GM12874 (cell line): ENCODE measurements around the gene TMCC1.

Experiments used
- TF ChIP-seq, protein P1 (sequence below): IDR thresholded peaks from 2 replicates; pipeline ENCODE4 v1.5.1; 2011; ENCODE audit warnings: low read depth, mild to moderate bottlenecking, control low read depth, low read length, moderate library complexity; ENCODE audit not compliant: insufficient read depth

Gene TMCC1

DNA sequence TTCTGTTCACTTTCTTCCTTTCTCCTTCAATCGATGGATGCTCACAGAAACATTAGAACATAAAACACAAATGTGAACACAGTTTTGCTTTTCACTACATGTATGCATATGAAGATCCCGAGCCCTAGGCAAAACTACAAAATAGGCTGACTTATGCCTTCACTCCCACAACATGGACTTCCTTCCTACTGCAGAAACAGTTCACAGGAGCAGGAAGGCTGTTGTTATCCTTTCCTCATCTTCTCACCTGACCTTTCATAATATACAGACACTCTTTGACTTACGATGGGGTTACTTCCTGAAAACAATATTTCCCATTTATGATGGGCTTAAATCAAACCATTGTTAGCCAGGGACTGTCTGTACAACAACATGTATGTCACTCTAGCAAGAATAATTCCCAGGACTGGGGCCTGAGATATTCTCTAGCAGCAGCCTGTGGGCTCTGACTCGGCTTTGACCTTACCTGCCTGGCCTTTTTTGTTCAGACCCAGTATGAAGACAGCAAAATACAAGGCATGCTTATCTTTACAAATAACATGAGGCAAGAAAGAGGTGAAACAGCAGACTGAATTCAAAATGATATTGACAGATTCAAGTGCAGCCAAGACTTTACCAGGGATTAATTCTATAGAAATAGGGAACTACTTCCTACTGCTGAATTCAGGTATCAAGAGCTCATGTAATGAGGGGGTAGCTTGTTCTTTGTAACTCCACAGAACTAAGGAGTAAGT is 235.2 kb downstream of the TMCC1 start:
- TF ChIP-seq, protein P1, sequence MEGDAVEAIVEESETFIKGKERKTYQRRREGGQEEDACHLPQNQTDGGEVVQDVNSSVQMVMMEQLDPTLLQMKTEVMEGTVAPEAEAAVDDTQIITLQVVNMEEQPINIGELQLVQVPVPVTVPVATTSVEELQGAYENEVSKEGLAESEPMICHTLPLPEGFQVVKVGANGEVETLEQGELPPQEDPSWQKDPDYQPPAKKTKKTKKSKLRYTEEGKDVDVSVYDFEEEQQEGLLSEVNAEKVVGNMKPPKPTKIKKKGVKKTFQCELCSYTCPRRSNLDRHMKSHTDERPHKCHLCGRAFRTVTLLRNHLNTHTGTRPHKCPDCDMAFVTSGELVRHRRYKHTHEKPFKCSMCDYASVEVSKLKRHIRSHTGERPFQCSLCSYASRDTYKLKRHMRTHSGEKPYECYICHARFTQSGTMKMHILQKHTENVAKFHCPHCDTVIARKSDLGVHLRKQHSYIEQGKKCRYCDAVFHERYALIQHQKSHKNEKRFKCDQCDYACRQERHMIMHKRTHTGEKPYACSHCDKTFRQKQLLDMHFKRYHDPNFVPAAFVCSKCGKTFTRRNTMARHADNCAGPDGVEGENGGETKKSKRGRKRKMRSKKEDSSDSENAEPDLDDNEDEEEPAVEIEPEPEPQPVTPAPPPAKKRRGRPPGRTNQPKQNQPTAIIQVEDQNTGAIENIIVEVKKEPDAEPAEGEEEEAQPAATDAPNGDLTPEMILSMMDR: no peak

DNA sequence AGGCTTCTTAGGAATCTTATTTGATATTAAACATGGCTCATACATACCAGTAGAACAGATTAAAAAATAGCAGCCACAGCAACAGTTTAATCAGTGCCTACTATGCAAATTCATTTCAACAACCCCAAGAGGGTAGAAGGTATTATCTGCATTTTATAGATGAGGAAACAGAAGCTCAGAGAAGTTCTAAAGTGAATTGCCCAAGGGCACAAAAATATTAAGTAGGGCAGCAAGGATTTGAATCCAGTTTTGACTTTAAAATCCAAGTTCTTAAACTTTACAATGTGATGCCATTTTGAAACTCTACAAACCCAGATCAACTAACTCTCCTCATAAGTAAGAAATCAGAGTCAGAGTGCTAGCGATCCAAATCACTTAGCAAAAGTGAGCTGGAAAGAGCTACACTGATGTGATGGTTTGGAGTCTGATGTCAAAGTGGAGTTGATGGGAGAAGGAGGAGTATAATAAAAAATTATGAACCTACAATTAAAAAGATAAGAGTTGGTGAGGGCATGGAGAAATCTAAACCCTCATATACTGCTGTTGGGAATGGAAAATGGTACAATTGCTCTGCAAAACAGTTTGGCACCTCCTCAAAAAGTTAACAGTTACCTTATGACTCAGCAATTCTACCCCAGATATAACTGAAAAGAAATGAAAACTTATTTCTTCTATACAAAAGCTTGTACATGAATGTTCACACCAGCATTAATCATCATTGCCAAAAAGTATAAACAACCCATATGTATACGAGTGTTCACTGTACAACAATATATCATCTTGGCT is 236.1 kb downstream of the TMCC1 start:
- TF ChIP-seq, protein P1: no peak

DNA sequence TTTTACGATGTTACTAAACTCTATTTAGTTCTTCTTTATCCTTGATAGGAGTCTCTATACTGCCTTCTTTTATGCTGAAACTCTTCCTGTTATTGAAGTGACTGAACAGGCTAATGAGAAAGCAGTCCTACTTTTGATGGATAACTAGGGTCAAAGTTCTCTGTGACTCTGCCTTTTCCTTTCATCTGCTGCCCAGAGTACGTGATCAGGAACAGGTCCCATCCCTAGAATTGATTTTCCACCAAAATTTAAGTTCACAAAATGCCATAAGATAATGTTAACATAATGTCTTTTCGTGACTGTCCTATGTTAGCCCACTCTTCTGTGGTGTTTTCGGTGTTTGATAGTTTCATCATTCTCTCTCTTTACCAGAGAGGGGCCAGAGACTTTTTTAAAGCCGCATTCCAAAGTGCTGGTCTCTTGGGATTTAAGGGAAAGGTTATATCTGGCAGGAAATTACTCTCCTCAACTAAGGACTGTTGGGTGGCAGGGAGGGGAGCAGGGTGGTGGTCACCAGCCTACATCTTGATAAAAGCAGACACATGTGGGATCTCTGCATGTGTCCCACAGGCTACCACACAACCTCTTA is 236.8 kb downstream of the TMCC1 start:
- TF ChIP-seq, protein P1: no peak

DNA sequence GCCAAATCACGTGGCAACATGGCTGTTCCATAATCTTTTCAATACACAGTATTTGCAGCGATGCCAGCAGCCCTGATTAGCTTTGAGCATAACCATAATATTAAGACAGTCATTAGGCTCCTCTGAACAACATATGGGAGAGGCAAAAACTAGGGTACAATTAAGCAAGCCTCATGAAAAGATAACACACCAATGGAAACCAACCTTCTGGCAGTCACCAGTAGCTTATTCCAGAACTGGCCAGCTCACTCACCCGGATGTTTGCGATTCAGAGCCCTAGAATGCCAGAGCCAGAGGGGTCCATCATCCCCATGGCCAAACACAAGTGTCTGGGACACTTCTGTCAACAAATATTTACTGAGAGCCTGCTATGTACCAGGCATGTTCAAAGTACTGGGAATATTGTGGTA is 238.2 kb downstream of the TMCC1 start:
- TF ChIP-seq, protein P1: no peak

DNA sequence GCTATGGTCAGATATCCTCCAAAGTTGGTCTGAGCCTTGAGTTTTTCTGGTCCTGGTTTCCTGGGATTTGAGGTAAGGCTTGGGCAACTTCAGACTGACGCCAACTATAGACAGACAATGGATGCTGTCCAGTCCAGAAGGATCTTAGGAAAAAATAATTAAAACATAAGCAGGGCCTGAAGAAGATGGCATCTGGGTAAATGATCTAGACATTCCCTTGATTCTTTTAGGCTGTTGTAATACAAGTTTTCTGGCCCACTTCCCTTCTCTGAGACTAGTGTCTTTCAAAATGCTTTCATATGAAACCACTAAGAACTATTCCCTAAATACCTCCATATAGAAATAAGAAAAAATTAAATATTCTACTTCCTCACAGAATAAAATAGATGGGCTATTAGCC is 239.4 kb downstream of the TMCC1 start:
- TF ChIP-seq, protein P1: no peak

DNA sequence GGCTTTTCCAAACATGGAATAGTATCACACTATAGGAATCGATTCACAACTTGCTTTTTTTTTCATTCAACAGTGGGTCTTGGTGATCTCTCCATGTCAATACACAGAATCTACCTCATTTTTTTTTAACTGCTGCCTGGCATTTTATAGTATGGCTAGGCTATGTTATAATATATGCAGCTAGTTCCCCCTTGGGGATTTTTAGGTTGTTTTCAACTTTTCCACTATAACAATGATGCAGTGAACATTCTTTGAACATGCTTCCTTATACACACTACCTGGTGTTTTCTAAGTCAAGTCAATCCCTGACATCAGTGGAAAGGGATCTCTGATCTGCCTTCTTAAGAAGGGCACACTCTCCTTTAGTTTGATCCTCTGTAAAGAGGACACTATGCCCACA is 240.5 kb downstream of the TMCC1 start:
- TF ChIP-seq, protein P1: no peak

DNA sequence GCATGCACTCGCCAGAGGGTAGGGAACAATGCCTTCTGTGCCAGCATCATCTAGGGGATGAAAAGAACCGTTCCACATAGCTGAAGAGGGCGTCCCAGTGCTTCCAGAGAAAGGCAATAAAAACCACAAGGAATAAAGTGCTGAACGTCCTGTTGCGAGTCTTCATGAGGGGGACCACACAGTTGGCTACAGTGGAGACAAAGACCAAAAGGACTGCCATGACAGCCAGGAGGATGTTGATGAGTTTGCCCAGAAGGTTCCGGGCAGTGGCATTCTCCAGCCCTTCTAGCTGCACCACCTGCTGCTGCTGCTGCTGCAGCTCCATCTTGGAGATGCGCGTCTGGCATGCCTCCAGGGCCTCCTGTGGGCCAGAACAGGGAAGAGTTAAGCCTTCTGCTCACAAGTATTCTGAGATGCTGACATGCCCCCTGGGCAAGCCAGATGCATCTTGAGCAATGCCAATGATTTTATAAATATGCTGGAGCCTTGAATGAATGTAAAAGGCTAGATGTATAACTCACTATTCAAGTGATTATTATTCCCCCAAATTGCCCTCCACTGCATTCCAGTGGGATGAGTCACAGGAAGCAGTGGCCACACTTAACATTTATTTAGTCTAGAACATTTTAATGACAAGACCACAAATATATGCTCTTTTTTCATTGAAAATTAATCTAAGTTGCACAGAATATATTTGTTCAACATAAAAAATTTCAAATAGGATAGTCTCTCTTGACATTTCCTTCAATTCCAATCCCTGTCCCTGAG is 241.9 kb downstream of the TMCC1 start:
- TF ChIP-seq, protein P1: no peak
